HEK293 (cell line): ENCODE results near the gene KLHL7.

ENCODE experiments used
- CTCF ChIA-PET: fragments of 350-600 bp; formaldehyde crosslinking; extraction: SDS; loops from one replicate; lab custom pipeline; 2021; ENCODE audit warnings: antibody characterized with exemption; lab: Yijun Ruan, JAX
- POLR2A ChIA-PET: fragments of 300-600 bp; formaldehyde crosslinking; extraction: SDS; loops from one replicate; lab custom pipeline; 2020; ENCODE audit warnings: antibody characterized with exemption, inconsistent platforms; lab: Yijun Ruan, JAX
- H3K27ac ChIP-seq: fragments of 200-500 bp; sonication (Bioruptor generic); 2 replicates; pipeline ENCODE4 v1.5.1; 2014; ENCODE audit warnings: low read depth, low read length, control low read depth, inconsistent platforms; ENCODE audit errors: extremely low read depth
- H3K36me3 ChIP-seq, 2 experiments: fragments of 200-500 bp in 1 of 2; sonication (Bioruptor generic) in 1 of 2; 1 replicate in 1 of 2; 2 replicates in 1 of 2; pipeline ENCODE4 v1.5.1; 2014 to 2017; ENCODE audit warnings: inconsistent platforms in 2 of 2, low read length in 2 of 2; ENCODE audit not compliant: control insufficient read depth in 2 of 2, insufficient read depth in 1 of 2
- H3K4me1 ChIP-seq: fragments of 200-500 bp; sonication (Bioruptor generic); 2 replicates; pipeline ENCODE4 v1.5.1; 2014; ENCODE audit warnings: mild to moderate bottlenecking, low read length, inconsistent platforms; ENCODE audit not compliant: control insufficient read depth, insufficient read depth
- H3K4me3 ChIP-seq: 2 replicates; pipeline ENCODE4 v1.5.1; 2011; ENCODE audit warnings: low read depth, mild to moderate bottlenecking, control low read depth, low read length, moderate library complexity
- H3K9me3 ChIP-seq: fragments of 200-500 bp; sonication (Bioruptor generic); 2 replicates; pipeline ENCODE4 v1.5.1; 2014; ENCODE audit warnings: low read depth, low read length, inconsistent platforms; ENCODE audit not compliant: control insufficient read depth, insufficient read depth
- GLIS1 ChIP-seq: fragments of 450-650 bp; formaldehyde crosslinking; IDR thresholded peaks from 2 replicates; pipeline ENCODE4 v1.5.1; 2016; ENCODE audit warnings: missing biosample characterization, missing genetic modification characterization
- HIC1 ChIP-seq: fragments of 450-650 bp; formaldehyde crosslinking; IDR thresholded peaks from 2 replicates; pipeline ENCODE4 v1.5.1; 2016; ENCODE audit warnings: missing biosample characterization, missing genetic modification characterization
- KLF10 ChIP-seq: fragments of 450-650 bp; IDR thresholded peaks from 2 replicates; pipeline ENCODE4 v1.5.1; 2018; ENCODE audit warnings: missing biosample characterization, mild to moderate bottlenecking, missing genetic modification characterization
- PBX3 ChIP-seq: sonication (generic); formaldehyde crosslinking; IDR thresholded peaks from 2 replicates; pipeline ENCODE4 v1.8.1; 2022; ENCODE audit warnings: mild to moderate bottlenecking, moderate library complexity, missing genetic modification reagents
- PRDM4 ChIP-seq: fragments of 450-650 bp; formaldehyde crosslinking; IDR thresholded peaks from 2 replicates; pipeline ENCODE4 v1.5.1; 2017; ENCODE audit warnings: missing biosample characterization, missing genetic modification characterization
- TCF7L2 ChIP-seq: IDR thresholded peaks from 2 replicates; pipeline ENCODE4 v1.6.1; 2011; ENCODE audit warnings: low read depth, mild to moderate bottlenecking, inconsistent platforms, low read length, moderate library complexity, borderline replicate concordance
- TRIM28 ChIP-seq: IDR thresholded peaks from 2 replicates; pipeline ENCODE4 v1.6.1; 2011; ENCODE audit warnings: low read length, control low read depth, borderline replicate concordance
- ZBTB1 ChIP-seq: fragments of 450-650 bp; formaldehyde crosslinking; IDR thresholded peaks from 2 replicates; pipeline ENCODE4 v1.5.1; 2016; ENCODE audit warnings: missing biosample characterization, missing genetic modification characterization
- ZBTB17 ChIP-seq: fragments of 450-650 bp; formaldehyde crosslinking; IDR thresholded peaks from 2 replicates; pipeline ENCODE4 v1.5.1; 2016; ENCODE audit warnings: missing biosample characterization, missing genetic modification characterization
- ZBTB48 ChIP-seq: fragments of 450-650 bp; formaldehyde crosslinking; IDR thresholded peaks from 2 replicates; pipeline ENCODE4 v1.5.1; 2016; ENCODE audit warnings: missing biosample characterization, missing genetic modification characterization
- ZBTB8A ChIP-seq: fragments of 450-650 bp; formaldehyde crosslinking; IDR thresholded peaks from 2 replicates; pipeline ENCODE4 v1.5.1; 2016; ENCODE audit warnings: missing biosample characterization, missing genetic modification characterization
- ZEB2 ChIP-seq: fragments of 450-650 bp; formaldehyde crosslinking; IDR thresholded peaks from 2 replicates; pipeline ENCODE4 v1.5.1; 2016; ENCODE audit warnings: missing biosample characterization, missing genetic modification characterization
- ZFP41 ChIP-seq: fragments of 450-650 bp; formaldehyde crosslinking; IDR thresholded peaks from 2 replicates; pipeline ENCODE4 v1.5.1; 2016; ENCODE audit warnings: missing biosample characterization, missing genetic modification characterization, borderline replicate concordance
- ZNF112 ChIP-seq: fragments of 450-650 bp; formaldehyde crosslinking; IDR thresholded peaks from 2 replicates; pipeline ENCODE4 v1.5.0; 2017; ENCODE audit warnings: missing biosample characterization, missing genetic modification characterization
- ZNF169 ChIP-seq: fragments of 450-650 bp; formaldehyde crosslinking; IDR thresholded peaks from 2 replicates; pipeline ENCODE4 v1.5.1; 2016; ENCODE audit warnings: missing biosample characterization, missing genetic modification characterization
- ZNF239 ChIP-seq: fragments of 450-650 bp; formaldehyde crosslinking; IDR thresholded peaks from 2 replicates; pipeline ENCODE4 v1.5.1; 2016; ENCODE audit warnings: missing biosample characterization, missing genetic modification characterization
- ZNF416 ChIP-seq: fragments of 450-650 bp; formaldehyde crosslinking; IDR thresholded peaks from 2 replicates; pipeline ENCODE4 v1.5.1; 2016; ENCODE audit warnings: missing biosample characterization, missing genetic modification characterization
- ZNF501 ChIP-seq: fragments of 450-650 bp; formaldehyde crosslinking; IDR thresholded peaks from 2 replicates; pipeline ENCODE4 v1.5.1; 2016; ENCODE audit warnings: missing biosample characterization, missing genetic modification characterization
- ZNF518A ChIP-seq: fragments of 450-650 bp; formaldehyde crosslinking; conservative IDR thresholded peaks from 2 replicates; pipeline ENCODE4 v1.5.1; 2016; ENCODE audit warnings: low read depth, missing biosample characterization, missing genetic modification characterization
- ZNF571 ChIP-seq: fragments of 450-650 bp; formaldehyde crosslinking; IDR thresholded peaks from 2 replicates; pipeline ENCODE4 v1.5.0; 2017; ENCODE audit warnings: missing biosample characterization, missing genetic modification characterization
- ZNF639 ChIP-seq: fragments of 450-650 bp; formaldehyde crosslinking; IDR thresholded peaks from 2 replicates; pipeline ENCODE4 v1.5.1; 2016; ENCODE audit warnings: missing biosample characterization, missing genetic modification characterization
- ZNF677 ChIP-seq: fragments of 450-650 bp; IDR thresholded peaks from 2 replicates; pipeline ENCODE4 v1.5.0; 2018; ENCODE audit warnings: missing biosample characterization, mild to moderate bottlenecking, missing genetic modification characterization, moderate library complexity
- ZNF692 ChIP-seq: fragments of 450-650 bp; formaldehyde crosslinking; IDR thresholded peaks from 2 replicates; pipeline ENCODE4 v1.5.1; 2016; ENCODE audit warnings: missing biosample characterization, missing genetic modification characterization
- ZNF843 ChIP-seq: fragments of 450-650 bp; formaldehyde crosslinking; IDR thresholded peaks from 2 replicates; pipeline ENCODE4 v1.5.1; 2016; ENCODE audit warnings: missing biosample characterization, missing genetic modification characterization
- ZSCAN30 ChIP-seq: fragments of 450-650 bp; IDR thresholded peaks from 2 replicates; pipeline ENCODE4 v1.5.1; 2018; ENCODE audit warnings: missing biosample characterization, mild to moderate bottlenecking, missing genetic modification characterization, moderate library complexity

The KLHL7 gene

GRCh38 chr7:23105644-23106056, at the start of gene KLHL7:
Gene KLHL7 (plus strand): TSS chr7:23105785. CDS start chr7:23106027, 242 bp downstream.
- Histone ChIP-seq H3K9me3 (no peaks in the 10 kb centered on the region), H3K36me3 (no peaks in the 10 kb centered on the region), H3K4me1 (no peaks in the 10 kb centered on the region; the same call in 1 of the 2 replicates), H3K27ac (peak within 1 kb of the TSS; percentile 96), H3K4me3 (peak within 1 kb of the TSS; percentile 98)
- ChIA-PET CTCF (interaction anchor here (0.9 to 1.7 kb wide), 4 partner anchors 11 to 650 kb away, joined by 3 to 6 read pairs (median 4); no protein-coding TSS in a partner anchor), POLR2A (interaction anchor here (0.6 to 2.1 kb wide), 14 partner anchors 9 to 141 kb away, joined by 3 to 12 read pairs (median 5); no protein-coding TSS in a partner anchor)
- TF ChIP-seq ZNF639 (tag by site-specific recombination) (no peak), TRIM28 (no peak), ZNF501 (tag by site-specific recombination) (peak; percentile 63; the same call in 1 of the 2 replicates), ZNF843 (tag by site-specific recombination) (no peak; the same call in 1 of the 2 replicates), KLF10 (tag by site-specific recombination) (0 out of 2 replicates have a peak, but pooled peaks have one; percentile 23), ZBTB8A (tag by site-specific recombination) (peak; percentile 92), HIC1 (tag by site-specific recombination) (peak; percentile 67), ZBTB1 (tag by site-specific recombination) (no peak), ZNF677 (no peak), ZBTB17 (tag by site-specific recombination) (peak; percentile 96), ZNF571 (tag by site-specific recombination) (no peak), ZFP41 (tag by site-specific recombination) (no peak), ZNF518A (tag by site-specific recombination) (no peak), ZNF169 (no peak), ZSCAN30 (tag by site-specific recombination) (peak; percentile 56), ZBTB48 (tag by site-specific recombination) (peak; percentile 99), TCF7L2 (no peak), ZNF239 (tag by site-specific recombination) (no peak), ZNF692 (0 out of 2 replicates have a peak, but pooled peaks have one; percentile 25), ZEB2 (0 out of 2 replicates have a peak, but pooled peaks have one; percentile 74), PBX3 (CRISPR knock-in tag) (peak; percentile 70; the same call in 1 of the 2 replicates), ZNF416 (tag by site-specific recombination) (no peak), GLIS1 (tag by site-specific recombination) (peak; percentile 26; the same call in 1 of the 2 replicates), ZNF112 (no peak), PRDM4 (tag by site-specific recombination) (peak; percentile 94)
